Measurements from ENCODE around the gene SLC38A2.

Gene SLC38A2

GRCh38 chr12:46377678-46378077 lies 5.1 kb upstream of the SLC38A2 start:
- no peak for DNase-seq (ENCODE audit: extremely low read depth in 1 of 2, low read depth in 1 of 2)

- DNase-seq (ENCODE audit: extremely low read depth in 1 of 2, low read depth in 1 of 2) = no peak
Measured at GRCh38 chr12:46376579-46376978, 4.0 kb upstream of the SLC38A2 start.

GRCh38 chr12:46374711-46375110 lies 2.1 kb upstream of the SLC38A2 start:
- no peak for DNase-seq (ENCODE audit: extremely low read depth in 1 of 2, low read depth in 1 of 2)

- DNase-seq (ENCODE audit: extremely low read depth in 1 of 2, low read depth in 1 of 2) = no peak
Measured at GRCh38 chr12:46374310-46374709, 1.7 kb upstream of the SLC38A2 start.

- DNase-seq (ENCODE audit: extremely low read depth in 1 of 2, low read depth in 1 of 2) = no peak
Measured at GRCh38 chr12:46373301-46374296, 1.0 kb upstream of the SLC38A2 start.

GRCh38 chr12:46371718-46372543 lies 642 bp downstream of the SLC38A2 start:
- peak in 1 of 2 donors; percentile 38 for DNase-seq (ENCODE audit: extremely low read depth in 1 of 2, low read depth in 1 of 2)

- peak; percentile 84 to 89 for DNase-seq (ENCODE audit: extremely low read depth in 1 of 2, low read depth in 1 of 2)
Measured at GRCh38 chr12:46370792-46371717, 1.5 kb downstream of the SLC38A2 start.

- DNase-seq (ENCODE audit: extremely low read depth in 1 of 2, low read depth in 1 of 2) = no peak
Measured at GRCh38 chr12:46370380-46370734, 2.2 kb downstream of the SLC38A2 start.

- no peak for DNase-seq (ENCODE audit: extremely low read depth in 1 of 2, low read depth in 1 of 2)
Measured at GRCh38 chr12:46369474-46370379, 2.8 kb downstream of the SLC38A2 start.

GRCh38 chr12:46369095-46369473 lies 3.5 kb downstream of the SLC38A2 start:
- DNase-seq (ENCODE audit: extremely low read depth in 1 of 2, low read depth in 1 of 2) = no peak

GRCh38 chr12:46368684-46369083 lies 3.9 kb downstream of the SLC38A2 start:
- DNase-seq (ENCODE audit: extremely low read depth in 1 of 2, low read depth in 1 of 2) = no peak

- no peak for DNase-seq (ENCODE audit: extremely low read depth in 1 of 2, low read depth in 1 of 2)
Measured at GRCh38 chr12:46368138-46368537, 4.4 kb downstream of the SLC38A2 start.

GRCh38 chr12:46367351-46368029 lies 5.1 kb downstream of the SLC38A2 start:
- DNase-seq (ENCODE audit: extremely low read depth in 1 of 2, low read depth in 1 of 2) = no peak

GRCh38 chr12:46366771-46367170 lies 5.8 kb downstream of the SLC38A2 start:
- no peak for DNase-seq (ENCODE audit: extremely low read depth in 1 of 2, low read depth in 1 of 2)

GRCh38 chr12:46365951-46366379 lies 6.6 kb downstream of the SLC38A2 start:
- DNase-seq (ENCODE audit: extremely low read depth in 1 of 2, low read depth in 1 of 2) = no peak

GRCh38 chr12:46364777-46365580 lies 7.6 kb downstream of the SLC38A2 start:
- no peak for DNase-seq (ENCODE audit: extremely low read depth in 1 of 2, low read depth in 1 of 2)

GRCh38 chr12:46364300-46364696 lies 8.3 kb downstream of the SLC38A2 start:
- no peak for DNase-seq (ENCODE audit: extremely low read depth in 1 of 2, low read depth in 1 of 2)

GRCh38 chr12:46363582-46364299 lies 8.8 kb downstream of the SLC38A2 start:
- no peak for DNase-seq (ENCODE audit: extremely low read depth in 1 of 2, low read depth in 1 of 2)

All from stimulated activated CD8-positive, alpha-beta memory T cell treated with anti-CD3 and anti-CD28 coated beads, Interleukin-7, amount 100 ng/mL, for 48 hours (primary cell).